Naive thymus-derived CD4-positive, alpha-beta T cell (primary cell): ENCODE results near the gene RFX5. TPM values are rescaled to one million over a fixed set of nuclear protein-coding genes. Genes with fewer than 3 reads are reported as not detected.
A peak's percentile ranks its signal among the peaks of the same experiment; 100 is the strongest.

ENCODE experiments used
- ATAC-seq: fragments of 150-1000 bp; cut with Tn5 transposase; 2 replicates; pipeline ENCODE4 v1.10.0; 2021; ENCODE audit warnings: mild to moderate bottlenecking, moderate library complexity
- CTCF ChIA-PET: fragments of 350-600 bp; sonication (Branson Sonifier 250); formaldehyde crosslinking; loops from one replicate; lab custom pipeline; 2021; ENCODE audit warnings: antibody characterized with exemption; lab: Charles Lee
- POLR2A ChIA-PET: fragments of 350-600 bp; sonication (Branson Sonifier 250); formaldehyde crosslinking; loops from one replicate; lab custom pipeline; 2021; ENCODE audit warnings: antibody characterized with exemption, inconsistent platforms; lab: Charles Lee
- DNase-seq, 9 donors: peaks; one replicate each; pipeline versions ENCODE4 v3.0.0 to v3.0.0-alpha.2; 2020 to 2022; ENCODE audit warnings: mixed read lengths in 1 of 9
- H3K27ac ChIP-seq: one replicate; pipeline ENCODE4 v1.7.0; 2013; ENCODE audit warnings: mild to moderate bottlenecking, low read depth, low read length, moderate library complexity
- H3K27me3 ChIP-seq, 2 donors: one replicate each; pipeline ENCODE4 v1.7.0; 2013; ENCODE audit warnings: low read length in 2 of 2, mild to moderate bottlenecking in 2 of 2, moderate library complexity in 2 of 2; ENCODE audit not compliant: control insufficient read depth in 2 of 2, insufficient read depth in 2 of 2
- H3K36me3 ChIP-seq, 3 experiments: 1 replicate in 2 of 3; 2 replicates in 1 of 3; pipeline ENCODE4 v1.7.0; 2013; ENCODE audit warnings: low read length in 3 of 3, mild to moderate bottlenecking in 3 of 3, moderate library complexity in 1 of 3; ENCODE audit not compliant: insufficient read depth in 3 of 3, control insufficient read depth in 2 of 3
- H3K4me1 ChIP-seq, 2 donors: one replicate each; pipeline ENCODE4 v1.7.0; 2013; ENCODE audit warnings: low read length in 2 of 2, mild to moderate bottlenecking in 2 of 2, moderate library complexity in 1 of 2; ENCODE audit not compliant: control insufficient read depth in 2 of 2, insufficient read depth in 2 of 2
- H3K4me3 ChIP-seq: 2 replicates; pipeline ENCODE4 v1.7.0; 2013; ENCODE audit warnings: mild to moderate bottlenecking, low read length
- H3K9me3 ChIP-seq, 3 experiments: 1 replicate in 2 of 3; 2 replicates in 1 of 3; pipeline ENCODE4 v1.7.0; 2013; ENCODE audit warnings: low read length in 3 of 3; ENCODE audit not compliant: control insufficient read depth in 2 of 3
- H3K27ac Mint-ChIP-seq, 9 donors: one replicate each; pipeline ENCODE4 v1.8.0; 2020 to 2022; ENCODE audit warnings: mixed read lengths in 9 of 9, mild to moderate bottlenecking in 8 of 9, moderate library complexity in 5 of 9, inconsistent platforms in 2 of 9
- H3K27me3 Mint-ChIP-seq, 5 donors: one replicate each; pipeline ENCODE4 v1.8.0; 2021 to 2022; ENCODE audit warnings: mixed read lengths in 5 of 5, mild to moderate bottlenecking in 1 of 5
- H3K36me3 Mint-ChIP-seq, 5 donors: one replicate each; pipeline ENCODE4 v1.8.0; 2020 to 2022; ENCODE audit warnings: mixed read lengths in 5 of 5, mild to moderate bottlenecking in 3 of 5, inconsistent platforms in 1 of 5
- H3K4me1 Mint-ChIP-seq, 7 donors: one replicate each; pipeline ENCODE4 v1.8.0; 2020 to 2022; ENCODE audit warnings: mixed read lengths in 7 of 7, mild to moderate bottlenecking in 3 of 7, inconsistent platforms in 1 of 7
- H3K4me3 Mint-ChIP-seq, 10 donors: one replicate each; pipeline ENCODE4 v1.8.0; 2020 to 2022; ENCODE audit warnings: mild to moderate bottlenecking in 10 of 10, mixed read lengths in 10 of 10, moderate library complexity in 6 of 10, inconsistent platforms in 2 of 10
- H3K9me3 Mint-ChIP-seq, 11 donors: one replicate each; pipeline ENCODE4 v1.8.0; 2020 to 2022; ENCODE audit warnings: mixed read lengths in 11 of 11, mild to moderate bottlenecking in 4 of 11, inconsistent platforms in 1 of 11, moderate library complexity in 1 of 11
- intact Hi-C, 2 donors: fragments of 100-400 bp; cut with micrococcal nuclease; formaldehyde crosslinking; loops; one replicate each; pipeline ENCODE4 v1.15.1; 2023
- polyA plus RNA-seq, 2 donors: library from polyadenylated mRNA; unstranded; fragments of 300-500 nt; fragmentation: Illumina TruSeq; gene quantifications; one replicate each; pipeline ENCODE4 v1.2.3, GENCODE V29; 2021
- total RNA-seq, 6 experiments: library from RNA in 5 of 6; stranded (reverse) in 5 of 6; gene quantifications; 1 replicate in 5 of 6; 2 replicates in 1 of 6; pipeline ENCODE4 v1.2.3 and lab custom pipeline; 2021 to 2026

RFX5 gene
- total and polyA plus RNA-seq, 7 experiments from 2014 or later: 26.6 to 89.3 (median 64.7) TPM

DNA sequence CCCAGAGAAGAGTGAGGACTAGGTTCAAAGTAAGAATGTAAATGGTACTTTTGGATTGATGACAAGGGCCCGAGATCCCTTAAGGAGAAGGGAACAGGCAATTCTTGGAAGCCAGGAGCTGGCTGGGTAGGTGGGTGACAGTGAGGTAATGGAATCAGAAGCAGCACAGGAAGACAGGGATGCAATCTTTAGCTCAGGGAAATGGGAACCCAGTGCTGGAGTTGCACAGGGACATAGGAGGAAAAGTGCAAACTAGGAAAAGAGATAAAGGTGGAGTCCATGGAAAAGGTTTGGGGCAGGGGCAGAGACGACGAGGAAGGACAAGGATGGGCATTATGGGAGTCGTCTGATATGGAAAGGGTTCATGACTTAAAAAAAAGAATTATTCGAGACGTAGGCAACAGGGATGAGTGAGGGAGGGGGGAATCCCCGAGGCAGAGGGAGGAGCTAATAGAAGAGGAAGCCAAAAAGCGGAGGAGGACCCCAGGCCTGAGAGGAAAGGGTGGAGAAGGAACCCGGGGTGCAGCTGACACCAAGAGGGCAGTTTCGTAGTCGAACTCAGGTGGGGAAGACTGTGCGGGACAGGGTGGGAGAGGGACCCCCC, 20.3 kb downstream of the RFX5 start:
- no peaks in the 10 kb centered on the region for H3K27me3 Mint-ChIP-seq
- H3K27ac Mint-ChIP-seq: peak overlapping the region; percentile 89 to 98 (median 95)
- peak overlapping the region; percentile 96 for H3K27ac ChIP-seq
- intact Hi-C loops: loop anchor here (1.0 to 5.0 kb wide), 14 partner anchors 15 to 437 kb away; partner anchors contain the start of genes PSMB4 (in 2 of the 2), PSMD4 (in 2 of the 2), RFX5 (in 2 of the 2) and SCNM1 (in 2 of the 2)
- no peaks in the 10 kb centered on the region for H3K9me3 Mint-ChIP-seq
- no peaks in the 10 kb centered on the region for H3K27me3 ChIP-seq
- DNase-seq (peak in 1 of 9 donors; percentile 48), ATAC-seq (peak; percentile 64)
- H3K4me3 Mint-ChIP-seq: peak overlapping the region; percentile 91 to 100 (median 96)
- H3K36me3 ChIP-seq: peaks cover 0 to 14% (median 6%) of the 10 kb centered on the region in 3 experiments
- H3K4me1 ChIP-seq: peaks cover 6 to 18% of the 10 kb centered on the region in 2 donors
- peaks cover 18 to 60% (median 51%) of the 10 kb centered on the region in 7 donors for H3K4me1 Mint-ChIP-seq
- no peaks in the 10 kb centered on the region for H3K9me3 ChIP-seq
- peak overlapping the region; percentile 72 for H3K4me3 ChIP-seq
- H3K36me3 Mint-ChIP-seq: peaks cover 0 to 29% (median 7%) of the 10 kb centered on the region in 5 donors
- POLR2A ChIA-PET: interaction anchor here (0.6 to 7.9 kb wide), 15 partner anchors 14 to 1440 kb away, joined by 3 to 54 read pairs (median 4); partner anchors contain the start of genes PSMB4, RFX5, RPRD2 and ZNF687
- CTCF ChIA-PET: interaction anchor here (0.8 to 2.1 kb wide), 2 partner anchors 13 to 14 kb away, joined by 3 to 15 read pairs; no protein-coding TSS in a partner anchor

- peaks cover 0 to 30% (median 7%) of the 10 kb centered on the region in 5 donors for H3K36me3 Mint-ChIP-seq
- H3K4me1 ChIP-seq: peaks cover 6 to 18% of the 10 kb centered on the region in 2 donors
- ChIA-PET CTCF (no interaction called here), POLR2A (interaction anchor here (0.9 to 7.9 kb wide), 6 partner anchors 14 to 1439 kb away, joined by 3 to 54 read pairs (median 3); partner anchors contain the start of gene ZNF687)
- H3K36me3 ChIP-seq: peaks cover 0 to 17% (median 6%) of the 10 kb centered on the region in 3 experiments
- H3K27me3 Mint-ChIP-seq: no peaks in the 10 kb centered on the region
- no peaks in the 10 kb centered on the region for H3K9me3 Mint-ChIP-seq
- H3K9me3 ChIP-seq: no peaks in the 10 kb centered on the region
- peak overlapping the region; percentile 96 for H3K27ac ChIP-seq
- H3K4me3 Mint-ChIP-seq: peak overlapping the region; percentile 91 to 100 (median 96)
- H3K4me3 ChIP-seq: no peak overlapping the region
- H3K27ac Mint-ChIP-seq: peak overlapping the region; percentile 89 to 98 (median 95)
- H3K27me3 ChIP-seq: no peaks in the 10 kb centered on the region
- DNase-seq (no peak), ATAC-seq (no peak)
- peaks cover 21 to 62% (median 54%) of the 10 kb centered on the region in 7 donors for H3K4me1 Mint-ChIP-seq
- intact Hi-C loops: loop anchor here in 1 of 2 donors (2.0 to 5.0 kb wide), 2 partner anchors 15 to 159 kb away; partner anchors contain the start of genes LYSMD1 and SCNM1
Measured at GRCh38 chr1:151325646-151326429, 21.2 kb downstream of the RFX5 start.

DNA sequence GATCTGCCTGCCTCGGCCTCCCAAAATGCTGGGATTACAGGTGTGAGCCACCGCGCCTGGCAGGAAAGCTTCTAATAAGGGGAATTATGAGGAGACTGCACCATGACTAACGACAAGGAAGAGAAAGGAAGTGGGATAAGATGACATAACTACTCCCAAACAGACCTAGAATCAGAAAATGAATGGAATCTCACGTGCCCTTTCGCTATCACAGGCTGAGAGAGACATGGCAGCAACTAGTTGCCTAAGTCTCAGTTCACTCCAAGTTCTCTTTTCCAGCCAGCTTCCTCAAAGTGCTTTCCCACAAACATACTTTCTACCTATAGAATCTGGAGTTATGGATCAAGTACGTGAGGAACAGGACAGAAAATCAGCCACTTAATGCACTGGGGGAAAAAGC, 21.8 kb downstream of the RFX5 start:
- peaks cover 4 to 35% (median 11%) of the 10 kb centered on the region in 5 donors for H3K36me3 Mint-ChIP-seq
- POLR2A ChIA-PET: interaction anchor here (0.6 to 7.9 kb wide), 5 partner anchors 15 to 222 kb away, joined by 3 to 54 read pairs (median 3); no protein-coding TSS in a partner anchor
- H3K9me3 Mint-ChIP-seq: no peaks in the 10 kb centered on the region
- peaks cover 23 to 68% (median 60%) of the 10 kb centered on the region in 7 donors for H3K4me1 Mint-ChIP-seq
- peak overlapping the region; percentile 91 to 100 (median 96) for H3K4me3 Mint-ChIP-seq
- DNase-seq (no peak), ATAC-seq (no peak)
- CTCF ChIA-PET: interaction anchor here (2.9 kb wide), 1 partner anchor 16 kb away, joined by 8 read pairs; no protein-coding TSS in a partner anchor
- peak overlapping the region in 5 of 9 donors; percentile 40 to 97 (median 94) for H3K27ac Mint-ChIP-seq
- Histone ChIP-seq H3K4me1 (peaks cover 6 to 18% of the 10 kb centered on the region in 2 donors), H3K4me3 (no peak overlapping the region), H3K27ac (no peak overlapping the region), H3K9me3 (no peaks in the 10 kb centered on the region), H3K36me3 (peaks cover 0 to 23% (median 6%) of the 10 kb centered on the region in 3 experiments), H3K27me3 (no peaks in the 10 kb centered on the region)
- intact Hi-C loops: loop anchor here in 1 of 2 donors (5.0 kb wide), 1 partner anchor 158 kb away; the partner anchor contains the start of genes LYSMD1 and SCNM1
- H3K27me3 Mint-ChIP-seq: no peaks in the 10 kb centered on the region

GRCh38 chr1:151324390-151324930, 22.6 kb downstream of the RFX5 start:
- CTCF ChIA-PET: interaction anchor here (2.9 kb wide), 1 partner anchor 16 kb away, joined by 8 read pairs; no protein-coding TSS in a partner anchor

GRCh38 chr1:151318975-151319374, 28.1 kb downstream of the RFX5 start:
- H3K9me3 Mint-ChIP-seq: no peaks in the 10 kb centered on the region
- Histone ChIP-seq H3K27me3 (no peaks in the 10 kb centered on the region), H3K4me3 (no peak overlapping the region), H3K4me1 (peaks cover 0 to 4% of the 10 kb centered on the region in 2 donors), H3K9me3 (no peaks in the 10 kb centered on the region), H3K27ac (no peak overlapping the region), H3K36me3 (peaks cover 0 to 61% (median 3%) of the 10 kb centered on the region in 3 experiments)
- ATAC-seq (no peak), DNase-seq (no peak)
- no peaks in the 10 kb centered on the region for H3K27me3 Mint-ChIP-seq
- ChIA-PET CTCF (no interaction called here), POLR2A (interaction anchor here (0.7 kb wide), 1 partner anchor 193 kb away, joined by 3 read pairs; no protein-coding TSS in a partner anchor)
- intact Hi-C loops: no loop called here
- H3K27ac Mint-ChIP-seq: peak overlapping the region in 1 of 9 donors; percentile 18
- peaks cover 13 to 59% (median 49%) of the 10 kb centered on the region in 7 donors for H3K4me1 Mint-ChIP-seq
- H3K4me3 Mint-ChIP-seq: no peak overlapping the region
- H3K36me3 Mint-ChIP-seq: peaks cover 6 to 42% (median 14%) of the 10 kb centered on the region in 5 donors

More at GRCh38 chr1:151324390-151324930, 22.6 kb downstream of the RFX5 start:
- peaks cover 5 to 35% (median 11%) of the 10 kb centered on the region in 5 donors for H3K36me3 Mint-ChIP-seq
- POLR2A ChIA-PET: interaction anchor here (0.6 to 7.9 kb wide), 3 partner anchors 16 to 43 kb away, joined by 3 to 54 read pairs (median 3); partner anchors contain the start of gene ZNF687
- Histone ChIP-seq H3K4me1 (peaks cover 6 to 18% of the 10 kb centered on the region in 2 donors), H3K36me3 (peaks cover 0 to 28% (median 6%) of the 10 kb centered on the region in 3 experiments), H3K9me3 (no peaks in the 10 kb centered on the region), H3K27me3 (no peaks in the 10 kb centered on the region), H3K27ac (no peak overlapping the region), H3K4me3 (no peak overlapping the region)
- no peak for ATAC-seq
- H3K4me1 Mint-ChIP-seq: peaks cover 23 to 70% (median 64%) of the 10 kb centered on the region in 7 donors
- no peaks in the 10 kb centered on the region for H3K27me3 Mint-ChIP-seq
- DNase-seq: no peak
- no peaks in the 10 kb centered on the region for H3K9me3 Mint-ChIP-seq
- H3K4me3 Mint-ChIP-seq: peak overlapping the region in 4 of 10 donors; percentile 16 to 100 (median 50)
- intact Hi-C loops: no loop called here
- peak overlapping the region in 1 of 9 donors; percentile 19 for H3K27ac Mint-ChIP-seq
